GM12864 (cell line): Measurements from ENCODE around the gene C1QTNF2.
A peak's percentile ranks its signal among the peaks of the same experiment; 100 is the strongest.

Experiments used
- DNase-seq: peaks from one replicate; pipeline ENCODE4 v3.0.0-alpha.2; 2011; ENCODE audit warnings: low read depth
- H3K4me3 ChIP-seq: 2 replicates; pipeline ENCODE4 v1.5.1; 2011; ENCODE audit warnings: mild to moderate bottlenecking, low read depth, low read length, control low read depth
- CTCF ChIP-seq: IDR thresholded peaks from 2 replicates; pipeline ENCODE4 v1.5.1; 2011; ENCODE audit warnings: low read depth, mild to moderate bottlenecking, moderate library complexity, low read length, control low read depth, inconsistent platforms; ENCODE audit errors: missing control alignments

C1QTNF2 gene

GRCh38 chr5:160398806-160399205, 28.4 kb upstream of the C1QTNF2 start:
- no peak overlapping the region; the same call in 1 of the 2 replicates for H3K4me3 ChIP-seq
- TF ChIP-seq CTCF: no peak
- DNase-seq: no peak

GRCh38 chr5:160397492-160397891, 27.1 kb upstream of the C1QTNF2 start:
- TF ChIP-seq CTCF: no peak
- DNase-seq: no peak
- no peak overlapping the region for H3K4me3 ChIP-seq

GRCh38 chr5:160395111-160395510, 24.7 kb upstream of the C1QTNF2 start:
- no peak for TF ChIP-seq CTCF
- H3K4me3 ChIP-seq: no peak overlapping the region
- no peak for DNase-seq

- DNase-seq: no peak
- TF ChIP-seq CTCF: peak; percentile 30
- H3K4me3 ChIP-seq: no peak overlapping the region
These were observed 20.6 kb upstream of the C1QTNF2 start for GRCh38 chr5:160390787-160391696.

GRCh38 chr5:160387445-160387844, 17.0 kb upstream of the C1QTNF2 start:
- no peak overlapping the region for H3K4me3 ChIP-seq
- TF ChIP-seq CTCF: no peak
- no peak for DNase-seq

GRCh38 chr5:160385496-160385895, 15.1 kb upstream of the C1QTNF2 start:
- no peak for DNase-seq
- no peak for TF ChIP-seq CTCF
- H3K4me3 ChIP-seq: no peak overlapping the region

GRCh38 chr5:160384681-160385080, 14.3 kb upstream of the C1QTNF2 start:
- no peak overlapping the region for H3K4me3 ChIP-seq
- TF ChIP-seq CTCF: no peak
- no peak for DNase-seq
